CD4-positive, alpha-beta T cell treated with Interleukin-4 for 1 hour (primary cell): ENCODE measurements around the gene TTC36.
A peak's percentile ranks its signal among the peaks of the same experiment; 100 is the strongest.
"Not testable (repeated sequence)": the region's sequence is repeated elsewhere in the genome, so short reads cannot be mapped to it uniquely, and the experiment has no call there.

Experiments
- DNase-seq, 2 donors: peaks; one replicate each; pipeline ENCODE4 v3.0.0-alpha.2; 2020 to 2022

TTC36 gene

GRCh38 chr11:118532852-118533768, 5.8 kb downstream of the TTC36 start:
- no peak for DNase-seq

- no peak for DNase-seq
Observed at GRCh38 chr11:118533769-118534729, 6.8 kb downstream of the TTC36 start.

DNA sequence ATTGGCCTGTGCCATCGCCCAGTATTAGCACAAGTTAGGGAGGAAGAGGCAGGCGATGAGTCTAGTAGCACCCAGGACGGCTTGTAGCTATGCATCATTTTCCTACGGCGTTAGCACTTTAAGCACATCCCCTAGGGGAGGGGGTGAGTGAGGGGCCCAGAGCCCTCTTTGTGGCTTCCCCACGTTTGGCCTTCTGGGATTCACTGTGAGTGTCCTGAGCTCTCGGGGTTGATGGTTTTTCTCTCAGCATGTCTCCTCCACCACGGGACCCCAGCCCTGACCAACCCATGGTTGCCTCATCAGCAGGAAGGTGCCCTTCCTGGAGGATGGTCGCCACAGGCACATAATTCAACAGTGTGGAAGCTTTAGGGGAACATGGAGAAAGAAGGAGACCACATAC, 8.0 kb downstream of the TTC36 start:
- DNase-seq = no peak

- DNase-seq = no peak
Observed at GRCh38 chr11:118536726-118537125, 9.5 kb downstream of the TTC36 start.

DNA sequence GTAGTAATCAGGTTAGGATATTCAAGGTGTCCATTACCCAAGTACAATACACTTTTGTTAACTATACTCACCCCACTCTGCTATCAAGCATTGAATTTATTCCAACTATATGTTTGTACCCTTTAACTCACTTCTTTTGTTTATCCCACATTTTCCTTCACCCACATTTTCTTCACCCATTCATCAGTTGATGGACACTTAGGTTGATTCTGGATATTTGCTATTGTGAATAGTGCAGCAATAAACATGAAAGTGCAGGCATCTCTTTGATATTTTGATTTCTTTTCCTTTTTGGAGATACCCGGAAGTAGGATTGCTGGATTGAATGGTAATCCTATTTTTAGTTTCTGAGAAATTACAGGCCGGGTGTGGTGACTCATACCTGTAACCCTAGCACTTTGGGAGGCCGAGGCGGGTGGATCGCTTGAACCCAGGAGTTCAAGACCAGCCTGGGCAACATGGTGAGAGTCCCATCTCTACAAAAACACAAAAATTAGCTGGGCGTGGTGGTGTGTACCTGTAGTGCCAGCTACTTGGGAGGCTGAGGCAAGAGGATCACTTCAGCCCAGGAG, 10.2 kb downstream of the TTC36 start:
- no peak for DNase-seq

GRCh38 chr11:118544010-118544646, 16.9 kb downstream of the TTC36 start:
- DNase-seq = no peak

DNA sequence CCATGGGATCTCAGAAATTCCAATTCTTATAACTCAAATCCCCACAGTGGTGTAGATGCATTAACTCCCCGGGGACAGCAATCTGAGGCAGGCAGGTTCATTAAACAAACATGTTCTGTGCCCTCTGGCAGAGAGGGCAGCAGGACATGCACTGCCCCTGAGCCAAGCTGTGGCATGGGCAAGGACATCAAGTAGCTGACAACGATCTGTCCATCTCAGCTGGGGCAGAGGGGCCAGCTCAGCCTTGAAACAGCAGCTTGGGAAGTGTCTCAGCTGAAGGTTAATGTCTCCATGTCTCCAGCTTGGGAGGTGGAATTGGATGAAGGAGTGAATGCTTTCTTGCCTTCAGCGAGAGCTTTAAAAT, 17.4 kb downstream of the TTC36 start:
- DNase-seq = no peak

DNA sequence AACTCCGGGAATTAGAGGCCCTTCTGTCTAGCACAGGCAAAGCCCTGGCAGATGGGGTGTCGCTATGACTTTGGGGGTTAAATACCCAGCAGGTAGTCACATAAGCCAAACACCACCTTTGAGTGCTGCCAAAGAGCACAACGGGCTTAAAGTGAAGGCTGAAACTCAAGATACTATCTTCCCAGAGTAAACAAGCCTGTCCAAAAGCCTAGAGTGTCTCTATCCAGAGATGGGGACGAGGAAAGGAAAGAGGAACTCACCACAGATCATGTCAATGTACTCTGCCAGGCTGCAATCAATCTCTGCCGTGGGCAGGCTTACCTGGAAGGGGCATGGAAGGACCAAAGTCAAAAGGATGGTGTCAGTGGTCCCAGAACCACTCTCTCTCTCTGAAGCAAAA, 18.3 kb downstream of the TTC36 start:
- no peak for DNase-seq

- DNase-seq = no peak
Observed at GRCh38 chr11:118547132-118547531, 19.9 kb downstream of the TTC36 start.

GRCh38 chr11:118552341-118552740, 25.1 kb downstream of the TTC36 start:
- DNase-seq = no peak

GRCh38 chr11:118560806-118561205, 33.5 kb downstream of the TTC36 start:
- DNase-seq = no peak

- no peak for DNase-seq
Observed at GRCh38 chr11:118565051-118565450, 37.8 kb downstream of the TTC36 start.

GRCh38 chr11:118569670-118570069, 42.4 kb downstream of the TTC36 start:
- DNase-seq = no peak

DNA sequence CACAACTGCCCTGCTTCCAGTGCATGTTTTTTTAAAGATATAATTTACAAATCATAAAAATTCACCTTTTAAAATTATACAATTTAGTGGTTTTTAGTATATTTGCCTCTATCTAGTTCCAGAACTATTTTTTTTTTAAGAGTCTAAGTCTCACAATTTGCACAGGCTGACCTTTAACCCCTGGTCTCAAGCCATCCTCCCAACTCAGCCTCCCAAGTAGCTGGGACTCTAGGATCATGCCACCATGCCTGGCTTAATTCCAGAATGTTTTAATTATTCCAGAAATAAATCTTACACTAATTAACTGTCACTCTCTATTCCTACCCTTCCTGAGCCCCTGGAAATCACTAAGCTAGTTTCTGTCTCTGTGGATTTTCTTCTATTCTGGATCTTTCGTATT, 43.5 kb downstream of the TTC36 start:
- DNase-seq = no peak

- not testable (repeated sequence) for DNase-seq
Observed at GRCh38 chr11:118571701-118572060, 44.4 kb downstream of the TTC36 start.

DNA sequence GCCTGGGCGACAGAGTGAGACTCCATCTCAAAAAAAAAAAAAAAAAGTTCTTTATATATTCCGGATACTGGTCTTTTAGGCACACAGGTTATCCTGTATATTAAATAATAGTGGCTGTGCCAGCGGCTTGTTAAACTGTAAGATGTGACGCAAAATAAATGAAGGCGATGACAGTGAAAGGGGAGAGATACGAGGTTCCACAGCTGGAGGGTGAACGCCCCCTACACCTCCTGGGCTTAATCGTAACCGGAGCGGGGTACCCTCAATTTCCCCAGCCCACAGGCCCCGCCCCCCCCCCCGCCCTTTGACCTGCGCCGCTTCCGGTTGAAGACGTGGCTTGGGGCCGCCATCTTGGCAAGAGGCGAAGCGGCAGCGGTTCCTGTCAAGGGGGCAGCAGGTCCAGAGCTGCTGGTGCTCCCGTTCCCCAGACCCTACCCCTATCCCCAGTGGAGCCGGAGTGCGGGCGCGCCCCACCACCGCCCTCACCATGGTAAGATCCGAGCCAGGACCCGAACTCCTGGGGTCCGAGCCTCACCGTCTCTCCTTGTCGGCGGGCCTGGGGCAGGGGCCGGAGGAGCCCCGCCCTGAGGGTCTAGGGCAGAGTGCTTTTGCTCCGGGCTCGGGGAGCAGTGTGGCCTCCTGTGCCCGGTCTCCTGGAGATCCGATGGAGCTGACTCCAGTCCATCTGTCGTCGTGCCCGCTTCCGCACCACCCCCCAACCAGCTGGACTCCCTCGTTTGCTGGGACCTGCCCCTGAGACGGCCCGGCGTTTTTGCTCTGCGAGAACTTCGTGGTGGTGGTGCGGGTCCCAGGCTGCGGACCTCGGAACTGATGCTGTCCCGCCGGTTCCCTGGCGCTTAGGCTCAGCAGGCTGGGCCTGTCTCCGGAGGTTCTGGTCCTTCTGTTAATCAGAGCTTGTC, 45.0 kb downstream of the TTC36 start, which contains the start of gene ARCN1:
TSS of gene ARCN1 (plus strand) at position 349 of the 920 bp plus-strand sequence. CDS start at position 488, 139 bp downstream.
- peak; percentile 85 to 87 for DNase-seq

GRCh38 chr11:118572981-118573550, 45.8 kb downstream of the TTC36 start:
- peak in 1 of 2 donors; percentile 64 for DNase-seq

DNA sequence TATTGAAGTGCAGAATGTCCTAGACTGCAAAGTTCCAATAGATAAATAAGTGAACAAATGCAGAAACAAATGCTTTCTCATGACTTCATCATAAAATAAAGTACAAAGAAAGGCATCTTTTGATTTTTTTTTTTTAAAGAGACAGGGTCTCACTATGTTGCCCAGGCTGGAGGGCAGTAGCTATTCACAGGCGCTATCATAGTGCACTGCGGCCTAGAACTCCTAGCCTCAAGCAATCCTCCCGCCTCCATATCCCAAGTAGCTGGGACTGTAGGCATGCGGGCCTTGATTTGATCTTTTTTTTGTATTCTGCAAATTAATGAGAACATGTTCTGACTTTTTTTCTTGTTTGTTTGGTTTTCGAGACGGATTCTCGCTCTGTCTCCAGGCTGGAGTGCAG, 47.4 kb downstream of the TTC36 start:
- DNase-seq = no peak

GRCh38 chr11:118577995-118578394, 50.7 kb downstream of the TTC36 start:
- not testable (repeated sequence) for DNase-seq
